ENCODE measurements around the gene POLA2.
A peak's percentile ranks its signal among the peaks of the same experiment; 100 is the strongest.
"Not testable (repeated sequence)": the region's sequence is repeated elsewhere in the genome, so short reads cannot be mapped to it uniquely, and the experiment has no call there.

POLA2 gene

GRCh38 chr11:65243797-65244196, 18.0 kb upstream of the POLA2 start:
- no peak for DNase-seq

- not testable (repeated sequence) for DNase-seq
Observed at GRCh38 chr11:65245046-65245445, 16.7 kb upstream of the POLA2 start.

DNA sequence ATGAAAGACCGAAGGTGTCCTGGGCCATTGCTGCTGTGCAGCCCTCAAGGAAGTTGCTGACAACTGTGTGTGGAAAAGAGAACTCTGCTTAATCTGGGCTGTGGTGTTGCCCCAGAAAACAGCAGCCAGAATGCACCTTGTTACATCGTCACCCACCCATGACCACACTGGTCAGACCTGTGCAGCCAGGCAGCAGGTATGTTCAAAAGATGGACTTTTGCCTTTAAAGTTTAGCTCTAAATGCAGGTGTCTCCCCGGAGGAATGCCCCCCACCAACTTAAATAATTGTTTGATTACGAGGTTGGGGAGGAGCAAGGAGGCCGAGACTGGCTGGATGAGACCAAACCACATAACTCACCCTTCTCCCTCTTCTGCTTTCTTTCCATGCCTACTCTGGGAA, 15.3 kb upstream of the POLA2 start:
- DNase-seq, result no peak

- DNase-seq, result not testable (repeated sequence)
Observed at GRCh38 chr11:65248184-65248710, 13.5 kb upstream of the POLA2 start.

DNA sequence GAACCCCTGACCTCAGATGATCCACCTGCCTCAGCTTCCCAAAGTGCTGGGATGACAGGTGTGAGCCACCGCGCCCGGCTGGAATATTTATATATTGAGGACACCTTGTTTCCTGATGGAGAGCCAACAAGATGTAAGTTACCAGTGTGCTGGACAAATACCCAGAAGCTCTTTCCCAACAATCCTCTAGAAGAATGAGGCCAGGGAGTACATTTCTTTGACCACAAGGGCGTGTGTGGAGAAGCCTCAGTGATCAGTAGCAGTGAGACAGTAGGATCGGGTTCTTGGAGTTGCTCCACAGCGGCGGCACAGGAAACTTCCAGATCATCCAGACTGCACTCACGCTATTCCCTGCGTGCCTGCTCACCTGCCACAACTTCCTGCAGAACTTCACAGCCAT, 10.3 kb upstream of the POLA2 start:
- no peak for DNase-seq

DNA sequence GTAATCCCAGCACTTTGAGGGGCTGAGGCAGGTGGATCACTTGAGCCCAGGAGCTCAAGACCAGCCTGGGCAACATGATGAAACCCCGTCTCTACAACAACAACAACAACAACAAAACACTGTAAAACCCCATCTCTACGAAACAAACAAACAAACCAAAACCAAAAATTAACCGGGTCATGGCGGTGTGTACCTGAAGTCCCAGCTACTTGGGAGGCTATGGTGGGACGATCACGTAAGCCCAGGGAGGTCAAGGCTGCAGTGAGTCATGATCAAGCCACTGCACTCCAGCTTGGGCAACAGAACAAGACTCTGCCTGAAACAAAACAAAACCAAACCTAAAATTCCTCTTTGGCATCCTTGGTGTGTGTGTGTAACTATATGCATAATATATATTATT, 7.0 kb upstream of the POLA2 start:
- no peak for DNase-seq

DNA sequence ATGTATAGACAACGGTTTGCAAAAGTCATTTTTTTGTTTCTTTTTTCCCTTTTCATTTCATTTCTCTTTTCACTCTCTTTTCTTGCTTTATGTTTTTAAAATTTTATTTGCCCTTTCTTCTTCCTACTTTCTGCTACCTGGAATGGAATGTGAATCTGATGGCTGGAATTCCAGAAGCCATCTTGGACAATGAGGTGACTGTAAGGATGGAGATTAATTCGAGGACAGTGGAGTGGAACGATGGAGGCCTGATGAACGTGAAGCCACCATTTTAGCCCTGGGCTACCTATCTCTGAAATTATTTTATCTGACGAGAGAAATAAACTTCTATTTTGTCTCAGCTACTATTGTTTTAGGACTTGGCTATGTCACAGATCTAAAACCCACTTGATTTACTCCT, 2.8 kb upstream of the POLA2 start:
- DNase-seq, result no peak

- no peak for DNase-seq
Observed at GRCh38 chr11:65260302-65260701, 1.5 kb upstream of the POLA2 start.

DNA sequence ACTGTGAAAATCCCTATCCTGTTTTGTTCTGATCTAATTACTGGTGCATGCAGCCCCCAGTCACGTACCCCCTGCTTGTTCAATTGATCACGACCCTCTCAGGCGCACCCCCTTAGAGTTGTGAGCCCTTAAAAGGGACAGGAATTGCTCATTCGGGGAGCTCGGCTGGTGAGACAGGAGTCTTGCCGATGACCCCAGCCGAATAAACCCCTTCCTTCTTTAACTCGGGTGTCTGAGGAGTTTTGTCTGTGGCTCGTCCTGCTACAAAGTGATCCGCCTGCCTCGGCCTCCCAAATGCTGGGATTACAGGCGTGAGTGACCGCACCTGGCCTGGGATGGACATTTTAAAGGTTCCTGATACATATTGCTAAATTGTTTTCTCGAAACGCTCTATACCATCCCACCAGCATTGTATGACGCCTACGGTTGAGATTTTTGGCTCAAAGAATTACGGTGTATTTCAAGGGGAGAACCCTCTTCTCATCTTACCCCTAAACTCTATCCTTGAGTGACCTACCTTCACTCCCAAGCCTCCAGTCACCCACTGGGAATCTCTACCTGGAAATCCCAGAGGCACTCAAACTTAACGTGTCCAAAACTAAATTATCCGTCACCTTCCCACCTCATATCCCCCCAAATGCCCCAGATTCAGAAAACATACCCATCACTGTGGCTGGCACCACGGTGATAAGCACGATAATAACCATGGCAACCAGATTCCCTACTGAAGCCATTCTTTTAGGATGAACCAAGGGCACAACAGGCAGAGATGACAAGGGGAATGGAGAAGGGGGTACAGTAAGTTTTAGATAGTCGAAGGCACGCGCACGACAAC, 789 bp upstream of the POLA2 start:
- peak in 1 of 2 experiments; percentile 10 for DNase-seq

DNA sequence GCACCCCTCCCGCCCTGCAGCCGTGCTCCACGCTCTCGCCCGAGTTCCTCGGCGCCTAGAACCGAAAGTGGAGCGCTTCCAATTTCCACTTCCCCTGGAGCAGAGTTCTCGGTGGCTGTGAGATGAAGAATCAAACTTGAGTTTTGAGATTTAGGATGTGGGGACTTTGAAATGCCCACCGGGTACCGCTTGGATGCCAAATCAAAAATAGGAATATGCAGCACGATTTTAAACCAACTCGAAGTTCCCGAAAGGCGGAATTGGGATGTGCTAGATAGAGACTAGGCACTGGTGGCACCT, 569 bp downstream of the POLA2 start:
- DNase-seq, result no peak

- no peak for DNase-seq
Observed at GRCh38 chr11:65262776-65263175, 1.0 kb downstream of the POLA2 start.

GRCh38 chr11:65264747-65265146, 3.0 kb downstream of the POLA2 start:
- DNase-seq, result not testable (repeated sequence)

DNA sequence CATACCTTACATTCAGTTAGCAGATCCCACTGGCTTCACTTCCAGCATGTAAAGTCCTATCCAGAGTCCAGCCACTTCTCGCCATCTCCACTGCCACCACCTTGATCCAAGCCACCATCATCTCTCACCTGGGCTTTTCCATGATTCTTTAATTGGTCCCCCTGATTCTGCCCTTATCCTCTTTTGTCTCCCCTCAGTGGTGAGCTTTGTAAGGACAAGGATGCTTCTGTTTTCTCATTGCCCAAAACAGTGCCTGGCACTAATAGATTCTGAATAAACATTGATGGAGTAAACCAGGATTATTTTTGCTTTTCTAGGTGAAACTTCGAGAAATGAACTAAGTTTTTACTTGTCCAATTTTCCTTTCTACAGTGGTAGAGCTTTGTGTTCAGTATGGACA, 4.4 kb downstream of the POLA2 start:
- DNase-seq, result no peak

DNA sequence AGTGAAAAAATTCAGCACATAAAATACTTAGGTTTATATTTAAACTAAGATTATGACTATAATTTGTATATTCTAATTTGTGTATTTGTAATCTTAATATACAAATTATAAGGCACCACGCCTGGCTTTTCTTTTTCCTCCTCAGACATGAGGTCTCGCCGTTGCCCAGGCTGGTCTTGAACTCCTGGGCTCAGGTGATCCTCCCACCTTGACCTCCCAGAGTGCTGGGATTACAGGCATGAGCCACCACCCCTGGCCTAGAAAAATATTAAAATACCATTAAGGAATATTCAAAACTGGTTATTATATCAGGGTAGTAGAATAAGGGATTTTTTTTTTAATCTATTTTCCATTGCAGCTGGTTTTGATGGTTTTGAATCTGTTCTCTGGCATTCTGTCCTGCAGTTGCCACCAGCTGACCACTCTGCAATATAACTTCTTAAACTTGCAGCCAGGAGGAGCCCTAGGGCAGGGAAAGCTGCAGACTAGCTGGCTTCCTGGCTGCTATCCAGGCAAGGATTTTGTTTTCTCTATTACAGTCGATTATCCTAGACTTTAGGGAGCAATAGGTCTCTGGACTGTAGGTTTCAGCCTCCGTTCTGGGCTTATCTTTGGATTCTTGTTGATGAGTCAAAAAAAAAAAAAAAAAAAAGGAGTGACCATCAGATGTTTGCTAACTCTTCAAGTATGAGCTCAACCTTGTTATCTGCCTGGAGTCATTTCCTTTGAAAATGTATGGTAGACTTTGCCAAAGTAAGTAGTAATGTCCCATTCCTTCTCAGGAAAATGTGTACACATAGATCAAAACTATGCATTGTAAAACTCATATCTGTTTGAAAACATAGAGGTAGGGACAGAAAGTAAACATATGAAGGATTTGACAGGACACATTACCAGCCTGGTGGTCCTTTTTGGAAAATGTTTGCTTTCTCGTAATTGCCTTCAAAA, 13.2 kb downstream of the POLA2 start:
- peak; percentile 45 to 66 for DNase-seq

- no peak for DNase-seq
Observed at GRCh38 chr11:65275906-65276305, 14.1 kb downstream of the POLA2 start.

DNA sequence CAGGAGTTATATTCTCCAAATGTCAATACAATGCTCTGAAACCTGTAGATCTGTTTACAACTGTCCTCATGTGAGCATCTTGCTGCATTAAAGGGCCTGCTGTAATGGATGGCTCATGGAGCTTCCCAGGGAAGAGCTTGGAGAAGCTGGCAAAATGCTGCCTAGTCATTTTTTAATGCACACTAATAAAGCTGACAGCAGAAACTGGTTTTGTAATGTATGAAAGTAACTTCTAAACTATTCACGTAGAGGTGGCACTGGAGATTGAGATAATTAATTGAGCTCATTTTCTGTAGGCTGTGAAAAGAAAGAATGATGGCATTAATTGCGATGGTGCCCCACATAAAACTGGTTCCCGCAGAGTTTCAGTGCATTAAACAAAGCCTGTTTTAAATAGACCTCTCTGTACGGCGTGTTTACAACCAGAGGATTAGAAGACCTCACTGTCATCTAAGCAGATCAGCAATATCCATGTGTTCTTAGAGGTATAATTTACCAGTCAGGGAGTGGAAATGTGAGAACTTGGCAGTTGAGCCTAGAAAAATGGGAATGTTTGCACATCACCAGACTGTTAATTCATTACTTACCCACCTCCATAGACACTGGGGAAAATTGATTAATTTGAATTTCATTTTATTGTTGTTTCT, 16.0 kb downstream of the POLA2 start:
- DNase-seq, result no peak

DNA sequence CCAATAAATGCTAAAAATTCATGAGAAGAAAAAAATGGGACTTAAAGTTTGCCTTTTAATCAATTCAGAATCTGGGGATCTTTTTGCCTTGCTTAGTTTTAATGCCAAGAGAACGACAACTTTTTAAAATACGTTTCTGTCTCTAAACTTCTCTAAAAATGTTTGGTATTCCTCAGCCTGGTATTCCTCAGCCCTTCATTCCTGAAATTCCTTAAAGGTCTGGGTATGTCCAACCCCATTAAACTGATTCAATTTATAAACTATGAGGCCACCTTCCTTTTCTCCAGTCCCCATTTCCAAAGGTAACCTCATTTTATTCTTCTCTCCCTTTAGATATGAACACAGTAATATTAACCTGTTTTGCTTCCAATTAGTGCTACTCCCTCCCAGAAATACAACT, 16.6 kb downstream of the POLA2 start:
- no peak for DNase-seq

DNA sequence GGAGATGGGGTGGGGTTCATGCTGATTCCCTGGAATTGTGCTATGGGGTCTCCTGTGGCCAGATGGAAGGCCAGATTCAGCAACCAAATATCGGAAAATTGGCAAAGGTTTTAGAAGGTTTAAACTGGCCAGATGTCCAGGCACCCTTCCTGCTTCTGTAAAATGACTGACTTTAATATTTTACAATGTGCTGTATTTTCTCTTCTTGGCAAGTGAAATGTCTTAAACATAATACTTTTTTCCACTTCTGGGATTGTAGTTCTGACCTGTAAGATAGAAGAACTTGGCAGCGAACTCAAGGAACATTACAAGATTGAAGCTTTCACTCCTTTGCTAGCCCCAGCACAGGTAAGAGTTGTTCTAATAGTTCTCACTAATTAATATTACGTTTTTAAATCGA, 17.5 kb downstream of the POLA2 start:
- no peak for DNase-seq

GRCh38 chr11:65279741-65280440, 18.1 kb downstream of the POLA2 start:
- no peak for DNase-seq

GRCh38 chr11:65280646-65281045, 18.9 kb downstream of the POLA2 start:
- no peak for DNase-seq

DNA sequence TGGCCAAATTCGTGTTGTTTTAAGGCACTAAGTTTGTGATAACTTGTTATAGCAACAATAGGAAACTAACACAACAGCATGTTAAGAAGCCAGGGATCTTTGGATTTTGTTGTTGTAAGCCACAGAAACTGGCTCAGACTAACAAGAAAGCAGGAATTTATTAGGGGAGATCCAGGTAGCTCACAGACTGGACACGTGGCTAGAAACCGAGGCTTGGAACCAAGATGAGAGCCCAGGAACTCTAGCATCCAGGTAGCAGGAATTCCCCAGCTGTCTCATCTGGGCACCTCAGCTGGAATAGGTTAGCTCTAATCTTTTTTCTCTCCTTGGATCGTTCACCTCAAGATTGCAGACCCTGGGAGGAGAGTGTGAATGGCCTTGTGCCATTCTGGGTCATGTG, 24.9 kb downstream of the POLA2 start:
- no peak for DNase-seq

- DNase-seq, result no peak
Observed at GRCh38 chr11:65287601-65288000, 25.8 kb downstream of the POLA2 start.
